Lower lobe of right lung (tissue), 2 donors: ENCODE measurements around the gene IER2. TPM values are rescaled to one million over a fixed set of nuclear protein-coding genes. Genes with fewer than 3 reads are reported as not detected.
"Not testable (repeated sequence)": the region's sequence is repeated elsewhere in the genome, so short reads cannot be mapped to it uniquely, and the experiment has no call there.

Experiments
- ATAC-seq, 2 donors: fragments of 200-7000 bp; cut with Tn5 transposase; one replicate each; pipeline ENCODE4 v1.9.1; 2020 to 2022; ENCODE audit warnings: mild to moderate bottlenecking in 2 of 2, moderate library complexity in 2 of 2
- DNase-seq: peaks from one replicate; pipeline ENCODE4 v3.0.0-alpha.2; 2020
- H3K27ac ChIP-seq: fragments of 200-600 bp; one replicate; pipeline ENCODE4 v1.8.0; 2022
- H3K27me3 ChIP-seq: fragments of 200-600 bp; one replicate; pipeline ENCODE4 v1.8.0; 2022; ENCODE audit warnings: low read depth
- H3K36me3 ChIP-seq: fragments of 200-600 bp; one replicate; pipeline ENCODE4 v1.8.0; 2022; ENCODE audit warnings: mild to moderate bottlenecking
- H3K4me1 ChIP-seq: fragments of 200-600 bp; one replicate; pipeline ENCODE4 v1.8.0; 2022
- H3K4me3 ChIP-seq: fragments of 200-600 bp; one replicate; pipeline ENCODE4 v1.8.0; 2022; ENCODE audit warnings: mild to moderate bottlenecking
- H3K9me3 ChIP-seq: fragments of 200-600 bp; one replicate; pipeline ENCODE4 v1.8.0; 2022
- CTCF ChIP-seq: fragments of 200-600 bp; IDR thresholded peaks from one replicate; pipeline ENCODE4 v1.8.0; 2022; ENCODE audit warnings: antibody characterized with exemption, mild to moderate bottlenecking
- intact Hi-C: fragments of 100-400 bp; cut with DNase I; formaldehyde crosslinking; loops from one replicate; pipeline ENCODE4 v1.11.0; 2022
- total RNA-seq: library from RNA; stranded (reverse); fragmentation: NEBNext Ultra II Directional; extraction: Animal tissue kit (Norgen Biotek cat#: 25700); gene quantifications from one replicate; pipeline ENCODE4 v1.2.1, GENCODE V29; 2021
- donor health status: DM: no; HTN: yes; CAD: no; lungs with severe emphysema.

The IER2 gene
- total RNA-seq, 1 donor from 2014 or later = 80.2 TPM

- Histone ChIP-seq H3K27me3 (no peaks in the 10 kb centered on the region), H3K36me3 (no peaks in the 10 kb centered on the region), H3K9me3 (no peaks in the 10 kb centered on the region), H3K27ac (peak overlapping the region; percentile 88), H3K4me3 (peak overlapping the region; percentile 55), H3K4me1 (peaks cover 66% of the 10 kb centered on the region)
- DNase-seq (peak; percentile 98), ATAC-seq (peak; percentile 90 to 92)
- intact Hi-C loops = no loop called here
- no peak for TF ChIP-seq CTCF
These were observed 12.8 kb downstream of the IER2 start for GRCh38 chr19:13162724-13163608.

GRCh38 chr19:13163609-13164342 lies 13.6 kb downstream of the IER2 start:
- no peaks in the 10 kb centered on the region for H3K9me3 ChIP-seq
- ATAC-seq (peak; percentile 26 to 51), DNase-seq (peak; percentile 77)
- H3K27me3 ChIP-seq = no peaks in the 10 kb centered on the region
- peaks cover 74% of the 10 kb centered on the region for H3K4me1 ChIP-seq
- TF ChIP-seq CTCF = no peak
- H3K27ac ChIP-seq = peak overlapping the region; percentile 88
- intact Hi-C loops = no loop called here
- no peaks in the 10 kb centered on the region for H3K36me3 ChIP-seq
- peak overlapping the region; percentile 55 for H3K4me3 ChIP-seq

- H3K9me3 ChIP-seq = no peaks in the 10 kb centered on the region
- H3K27me3 ChIP-seq = no peaks in the 10 kb centered on the region
- DNase-seq (peak; percentile 69), ATAC-seq (peak in 1 of 2 donors; percentile 4)
- H3K4me1 ChIP-seq = peaks cover 78% of the 10 kb centered on the region
- H3K36me3 ChIP-seq = no peaks in the 10 kb centered on the region
- peak overlapping the region; percentile 55 for H3K4me3 ChIP-seq
- H3K27ac ChIP-seq = peak overlapping the region; percentile 88
- no peak for TF ChIP-seq CTCF
- intact Hi-C loops = no loop called here
These were observed 14.3 kb downstream of the IER2 start for GRCh38 chr19:13164343-13165161.

- H3K36me3 ChIP-seq = no peaks in the 10 kb centered on the region
- H3K27ac ChIP-seq = peak overlapping the region; percentile 88
- no peak overlapping the region for H3K4me3 ChIP-seq
- H3K9me3 ChIP-seq = no peaks in the 10 kb centered on the region
- TF ChIP-seq CTCF = no peak
- no peaks in the 10 kb centered on the region for H3K27me3 ChIP-seq
- no peak for ATAC-seq
- H3K4me1 ChIP-seq = peaks cover 78% of the 10 kb centered on the region
- DNase-seq = no peak
- intact Hi-C loops = no loop called here
These were observed 15.2 kb downstream of the IER2 start for GRCh38 chr19:13165162-13165997.

GRCh38 chr19:13166151-13166550 lies 15.9 kb downstream of the IER2 start:
- intact Hi-C loops = not testable (repeated sequence)
- H3K27ac ChIP-seq = peak overlapping the region; percentile 88
- peaks cover 75% of the 10 kb centered on the region for H3K4me1 ChIP-seq

More at GRCh38 chr19:13166151-13166550, 15.9 kb downstream of the IER2 start:
- not testable (repeated sequence) for ATAC-seq, H3K36me3 ChIP-seq, H3K27me3 ChIP-seq, H3K4me3 ChIP-seq, H3K9me3 ChIP-seq, DNase-seq
